GM21367 (cell line): ENCODE data around the gene SMPX.

Source experiments
- ATAC-seq: cut with Tn5 transposase; IDR thresholded peaks from one replicate; pipeline ENCODE4 v1.9.1; 2021; ENCODE audit not compliant: unreplicated experiment

The SMPX gene

DNA sequence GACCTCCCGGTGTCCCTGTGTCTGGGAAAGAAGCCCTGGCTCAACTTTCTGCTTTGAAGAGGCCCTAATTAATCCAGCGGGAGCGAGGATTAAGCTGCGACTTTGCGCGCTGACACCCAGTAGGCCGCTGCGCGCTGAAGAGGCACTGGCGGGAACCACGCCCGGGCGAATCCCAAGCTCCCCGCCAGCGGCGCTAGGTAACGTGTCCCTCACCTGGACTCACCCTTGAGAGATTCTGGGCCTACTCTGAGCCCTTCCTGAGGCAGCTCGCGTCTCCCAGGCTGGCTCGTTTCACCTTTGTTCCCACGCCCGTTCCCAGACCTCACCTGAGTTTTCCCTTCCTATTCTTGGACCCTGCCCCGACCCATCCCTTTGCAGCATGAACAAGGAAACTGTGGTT is 99.2 kb downstream of the SMPX start:
- ATAC-seq: no peak

DNA sequence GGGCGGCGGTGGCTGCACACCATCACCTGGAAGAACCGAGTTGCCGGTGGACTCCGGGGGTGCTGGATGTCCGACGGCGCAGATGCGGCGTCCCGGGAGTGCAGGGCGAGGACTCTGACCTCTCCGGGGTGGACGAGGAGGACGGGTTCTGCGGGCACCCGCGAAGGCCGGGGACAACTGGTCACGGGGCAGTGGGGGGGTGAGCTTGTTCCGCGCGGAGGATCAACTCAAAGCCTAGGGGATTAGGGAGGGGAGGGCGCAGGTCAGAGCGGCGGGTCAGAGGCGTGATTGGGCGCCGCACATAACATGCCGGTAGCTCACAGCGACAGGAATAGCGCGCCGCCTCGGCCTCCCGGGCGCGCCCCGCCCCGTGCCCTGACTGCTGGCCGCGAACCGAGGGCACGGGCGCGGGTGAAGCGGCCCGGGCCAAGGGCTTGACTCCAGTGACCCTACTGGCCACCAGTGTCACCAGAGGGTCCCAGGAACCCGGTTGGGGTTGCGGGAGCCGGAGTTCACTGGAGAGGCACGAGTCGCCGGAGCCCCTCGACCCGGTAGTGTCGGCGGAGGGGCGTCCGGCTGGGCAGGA is 99.7 kb downstream of the SMPX start, which contains the start of gene KLHL34:
KLHL34 (minus strand) TSS at position 179 of the 586 bp plus-strand sequence. CDS start 542 bp downstream, outside the sequence.
- ATAC-seq: no peak

DNA sequence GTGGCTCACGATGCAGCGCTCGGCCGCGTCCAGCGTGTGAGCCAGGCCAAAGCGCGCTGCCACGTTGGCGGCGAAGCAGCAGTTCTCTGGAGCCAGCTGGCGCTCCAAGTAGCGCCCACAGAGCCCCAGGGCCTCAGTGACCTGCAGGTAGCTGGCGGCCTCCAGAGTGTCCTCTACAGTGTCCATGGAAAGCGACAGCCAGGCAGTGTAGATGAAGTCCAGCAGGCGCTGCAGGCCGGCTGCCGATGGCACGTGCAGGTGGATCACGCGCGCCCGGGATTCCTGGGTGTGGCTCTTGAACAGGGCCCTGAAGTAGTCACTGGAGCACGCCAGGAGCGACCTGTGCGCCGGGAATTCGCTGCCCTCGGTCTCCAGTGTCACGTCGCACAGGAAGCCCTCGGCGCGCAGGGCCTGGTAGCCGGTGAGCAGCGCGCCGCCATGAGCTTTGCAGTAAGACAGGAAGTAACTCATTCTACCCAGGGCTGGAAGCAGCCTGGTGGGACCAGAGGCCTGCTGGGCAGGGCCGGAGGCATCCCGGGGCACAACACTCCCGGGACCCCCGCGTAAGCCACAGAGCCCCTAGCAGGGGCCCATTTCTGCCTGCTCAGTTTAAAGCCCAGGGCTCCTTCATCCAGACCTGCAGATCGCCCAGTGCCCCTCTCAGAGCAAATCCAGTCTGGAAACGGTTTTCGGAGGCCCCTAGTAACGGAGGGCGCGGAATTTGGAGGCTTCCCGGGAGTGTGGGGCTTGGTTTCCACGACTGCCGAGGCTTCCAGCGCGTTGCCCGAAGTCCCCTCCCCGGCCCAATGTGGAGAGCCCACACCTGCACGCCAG is 100.4 kb downstream of the SMPX start:
- ATAC-seq: no peak

DNA sequence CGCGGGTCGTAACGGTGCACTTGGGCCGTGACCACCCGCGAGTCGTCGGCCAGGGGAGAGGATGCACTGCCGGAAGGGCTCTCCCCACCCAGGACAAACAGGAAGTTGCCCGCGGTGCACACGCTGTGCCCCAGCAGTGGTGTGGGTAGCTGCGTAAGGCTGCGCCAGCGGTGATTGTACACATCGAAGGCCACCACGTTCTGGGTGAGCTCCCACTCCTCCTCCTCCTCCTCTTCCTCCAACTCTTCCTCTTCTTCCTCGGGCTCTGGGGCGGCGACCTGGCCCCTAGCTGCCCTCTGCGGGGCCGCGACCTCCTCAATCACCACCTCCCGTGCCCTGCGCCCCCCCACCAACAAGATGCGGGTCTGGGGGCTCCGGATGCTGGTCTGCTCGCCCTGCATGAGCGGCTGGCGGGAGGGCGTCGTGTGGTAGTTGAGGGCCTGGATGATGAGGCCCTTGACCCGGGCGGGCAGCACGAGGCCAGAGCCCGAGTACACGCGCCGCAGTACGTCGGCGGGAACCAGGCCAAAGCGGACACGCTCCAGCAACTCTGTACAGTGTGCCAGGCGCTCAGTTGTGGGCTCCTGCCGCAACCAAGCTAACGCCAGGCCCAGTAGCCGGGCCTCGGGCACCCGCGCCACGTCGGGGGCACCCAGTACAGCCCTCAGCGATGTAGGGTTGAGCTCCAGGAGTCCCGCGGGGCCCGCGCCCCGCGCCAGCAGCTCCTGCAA is 101.2 kb downstream of the SMPX start:
- no peak for ATAC-seq
